Measurements from ENCODE around the gene HLA-F.

Gene HLA-F

GRCh38 chr6:29723262-29723665 is at the start of gene HLA-F:
TSS of gene HLA-F (plus strand) at chr6:29723434. CDS start at chr6:29723464, 30 bp downstream.
- DNase-seq = peak; percentile 83

DNA sequence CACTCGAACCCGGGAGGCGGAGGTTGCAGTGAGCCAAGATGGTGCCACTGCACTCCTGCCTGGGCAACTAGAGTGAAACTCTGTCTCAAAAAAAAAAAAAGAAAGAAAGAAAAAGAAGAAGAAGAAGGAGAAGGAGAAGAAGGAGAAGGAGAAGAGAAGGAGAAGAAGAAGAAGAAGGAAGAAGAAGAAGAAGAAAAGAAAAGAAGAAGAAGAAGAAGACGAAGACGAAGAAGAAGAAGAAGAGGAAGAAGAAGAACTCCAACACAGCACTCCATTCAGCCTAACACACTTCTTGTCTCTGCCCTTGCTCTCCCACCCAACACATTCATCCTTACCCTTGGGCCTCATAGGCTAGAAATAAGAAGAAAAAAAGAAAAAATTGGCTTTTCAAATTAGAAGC is 49.2 kb upstream of the HLA-F start:
- DNase-seq = no peak

DNA sequence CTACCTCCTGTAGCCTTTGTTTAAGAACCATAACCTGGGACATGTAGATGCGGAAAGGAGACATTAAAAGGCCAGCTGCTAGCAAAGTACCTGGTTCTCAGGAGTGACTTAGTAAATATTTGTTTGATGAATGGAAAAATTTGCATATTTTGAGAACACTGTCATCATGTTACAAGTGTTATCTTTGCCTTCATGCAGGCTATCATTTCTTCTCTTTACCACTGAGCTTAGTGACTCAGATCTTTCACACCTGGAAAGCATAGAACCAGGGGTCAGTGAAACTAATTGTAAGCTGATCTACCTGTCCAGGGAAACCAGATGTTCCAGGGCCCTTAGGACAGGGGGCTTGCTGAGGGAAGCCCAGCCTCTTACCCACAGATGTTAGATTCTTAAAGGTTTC is 47.7 kb upstream of the HLA-F start:
- no peak for DNase-seq

GRCh38 chr6:29676981-29677601 is 46.1 kb upstream of the HLA-F start:
- DNase-seq = no peak

GRCh38 chr6:29678114-29678513 is 45.1 kb upstream of the HLA-F start:
- no peak for DNase-seq

GRCh38 chr6:29679962-29680361 is 43.3 kb upstream of the HLA-F start:
- no peak for DNase-seq

- DNase-seq = no peak
Measured at GRCh38 chr6:29680416-29680815, 42.8 kb upstream of the HLA-F start.

DNA sequence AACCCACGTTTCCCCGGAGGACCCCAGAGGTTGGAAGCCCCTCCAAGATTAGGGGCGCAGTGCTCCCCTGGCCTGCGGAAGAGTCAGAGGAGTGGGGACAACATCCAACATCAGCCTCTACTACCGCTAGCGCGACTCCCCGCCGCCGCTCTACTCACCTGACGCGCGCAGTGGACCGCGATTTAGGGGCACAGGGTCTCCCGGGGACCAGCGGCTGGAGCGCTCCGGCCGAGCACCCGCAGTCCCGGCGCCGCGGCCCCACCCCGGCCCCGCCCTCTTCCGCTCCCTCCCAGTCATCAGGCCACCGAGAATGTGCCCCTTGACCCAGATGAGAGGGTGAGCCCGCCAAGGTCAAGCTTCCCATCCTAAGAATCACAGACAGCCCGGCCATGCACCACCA is 42.3 kb upstream of the HLA-F start, which contains the start of gene ZFP57:
ZFP57 (minus strand) TSS at position 249 of the 400 bp plus-strand sequence. CDS start 4,149 bp downstream, outside the sequence.
- no peak for DNase-seq

- no peak for DNase-seq
Measured at GRCh38 chr6:29681811-29682210, 41.4 kb upstream of the HLA-F start.

GRCh38 chr6:29685718-29686326 is 37.4 kb upstream of the HLA-F start:
- no peak for DNase-seq

DNA sequence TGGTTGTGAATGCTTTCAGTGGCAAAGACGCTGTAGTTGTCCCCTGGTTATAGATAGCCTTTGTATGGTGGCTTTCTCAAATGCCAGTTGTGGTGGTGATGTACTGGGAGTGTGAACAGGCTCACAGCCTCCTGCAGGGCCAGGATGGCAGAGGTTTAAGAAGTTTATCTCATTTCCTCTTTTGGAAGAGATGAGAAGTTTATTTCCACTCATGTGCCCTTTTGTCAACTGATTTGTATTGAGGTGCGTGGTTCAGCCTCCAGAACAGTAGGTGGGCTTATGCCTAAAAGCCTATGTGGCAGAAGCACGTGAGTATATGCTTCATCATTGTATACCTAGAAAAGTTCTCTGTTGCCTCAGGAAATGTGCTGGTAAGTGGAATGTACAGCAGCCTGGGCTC is 28.6 kb upstream of the HLA-F start:
- no peak for DNase-seq

DNA sequence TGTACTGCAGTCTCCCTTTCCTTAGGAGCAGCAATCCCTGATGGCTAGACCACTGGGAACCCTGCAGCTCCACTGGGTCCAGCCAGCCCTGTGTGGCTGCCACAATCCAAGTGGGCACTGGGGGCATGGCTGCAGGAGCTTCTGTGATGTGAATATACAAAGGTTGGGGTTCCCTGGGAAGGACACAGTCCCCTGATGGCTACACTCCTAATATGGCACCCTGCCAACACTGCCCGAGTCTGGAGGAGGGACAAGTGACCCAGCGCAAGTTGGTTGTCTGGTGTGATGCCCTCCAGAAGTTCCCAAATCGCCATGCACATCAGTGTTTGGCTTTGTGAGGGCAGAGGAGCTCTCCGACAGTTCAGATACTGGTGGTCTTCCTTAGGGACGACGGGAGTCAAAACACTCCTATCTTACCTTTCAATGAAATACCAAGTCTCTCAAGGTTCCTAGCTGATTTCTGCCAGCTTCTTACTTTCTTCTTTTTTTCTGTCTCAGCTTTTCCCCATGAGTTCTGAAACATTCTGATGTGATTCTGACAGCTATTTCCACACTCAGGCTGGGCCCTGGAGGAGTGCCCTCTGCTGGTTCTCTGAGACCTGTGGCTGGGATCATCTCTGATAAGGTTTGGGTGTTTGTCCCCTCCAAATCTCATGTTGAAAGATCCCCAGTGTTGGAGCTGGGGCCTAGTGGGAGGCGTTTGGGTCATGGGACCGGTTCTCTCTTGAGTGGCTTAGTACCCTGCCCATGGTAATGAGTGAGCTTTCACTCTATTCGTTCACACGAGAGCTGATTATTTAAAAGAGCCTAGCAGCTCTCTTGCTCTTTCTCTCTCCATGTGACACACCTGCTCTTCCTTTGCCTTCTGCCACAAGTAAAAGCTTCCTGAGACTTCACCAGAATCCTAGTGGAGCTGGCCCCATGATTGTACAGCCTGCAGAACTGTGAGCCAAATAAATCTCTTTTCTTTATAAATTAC is 26.8 kb upstream of the HLA-F start:
- DNase-seq = no peak

GRCh38 chr6:29702519-29703103 is 20.6 kb upstream of the HLA-F start:
- DNase-seq = peak; percentile 82

- DNase-seq = peak; percentile 34
Measured at GRCh38 chr6:29705389-29706231, 17.6 kb upstream of the HLA-F start.

DNA sequence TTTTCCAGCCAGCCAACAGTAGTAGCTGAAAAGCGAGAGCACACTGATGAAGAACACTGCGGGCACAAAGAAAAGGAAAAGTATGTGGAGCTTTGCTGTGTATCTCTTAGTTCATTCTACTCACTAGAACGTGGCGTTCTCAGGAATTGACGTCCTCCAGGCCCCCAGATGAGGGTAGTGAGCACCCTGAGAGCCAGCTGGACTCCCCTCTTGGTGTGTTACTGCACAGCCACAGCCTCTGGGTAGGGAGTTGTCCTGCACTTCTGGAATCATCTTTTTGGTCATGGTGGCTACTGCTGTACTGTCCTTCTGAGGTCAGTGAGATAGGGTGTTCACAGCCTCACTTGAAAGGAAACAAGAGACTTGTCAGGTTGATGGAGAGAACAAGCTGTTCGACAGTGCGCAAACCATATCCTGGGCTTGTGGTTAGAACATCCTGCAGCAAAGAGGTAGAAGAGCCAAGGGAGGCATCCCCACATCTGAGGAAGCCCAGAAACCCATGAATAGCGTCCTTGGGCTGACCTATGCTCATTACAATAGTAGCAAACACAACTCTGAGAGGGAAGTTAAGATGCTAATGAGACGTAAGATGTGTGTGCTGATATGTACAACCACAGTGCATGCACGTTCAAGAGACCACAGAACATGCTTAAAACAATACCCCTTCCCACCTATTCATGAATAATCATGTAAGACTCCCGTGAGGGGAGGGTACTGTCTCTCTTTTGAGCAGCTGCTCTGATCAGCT is 14.6 kb upstream of the HLA-F start:
- DNase-seq = peak; percentile 76

GRCh38 chr6:29709188-29709587 is 14.0 kb upstream of the HLA-F start:
- DNase-seq = peak; percentile 19

DNA sequence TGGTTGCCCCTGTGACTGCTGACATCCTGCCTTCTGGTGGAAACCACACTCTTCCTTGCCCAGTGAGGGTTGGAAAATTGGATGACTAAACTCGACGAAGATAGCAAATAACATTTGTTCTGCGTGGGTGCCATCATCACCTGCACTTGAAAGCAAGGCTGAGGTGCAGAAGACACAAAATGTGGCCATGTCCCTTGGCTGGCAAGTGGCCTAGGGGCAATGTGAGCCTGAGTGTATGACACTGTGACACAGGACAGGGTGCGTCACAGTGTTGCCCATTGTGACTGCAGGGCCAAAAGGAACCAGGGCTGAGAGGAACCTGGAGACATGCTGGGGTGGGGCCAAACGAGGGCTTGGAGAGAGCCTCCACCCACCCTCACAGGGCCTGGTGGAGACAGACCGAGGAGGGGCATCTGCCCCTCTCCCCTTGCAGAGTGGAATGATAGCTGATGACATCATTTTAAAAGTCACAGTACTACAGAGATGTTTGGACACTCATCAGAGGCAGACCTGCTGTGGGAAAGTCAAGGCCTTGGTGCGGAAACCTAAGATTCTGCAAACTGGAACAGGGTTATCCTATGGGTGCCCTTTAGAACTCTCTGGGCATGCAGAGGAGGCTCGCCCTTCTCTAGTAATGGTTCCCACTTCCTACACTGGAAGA is 12.8 kb upstream of the HLA-F start:
- no peak for DNase-seq

DNA sequence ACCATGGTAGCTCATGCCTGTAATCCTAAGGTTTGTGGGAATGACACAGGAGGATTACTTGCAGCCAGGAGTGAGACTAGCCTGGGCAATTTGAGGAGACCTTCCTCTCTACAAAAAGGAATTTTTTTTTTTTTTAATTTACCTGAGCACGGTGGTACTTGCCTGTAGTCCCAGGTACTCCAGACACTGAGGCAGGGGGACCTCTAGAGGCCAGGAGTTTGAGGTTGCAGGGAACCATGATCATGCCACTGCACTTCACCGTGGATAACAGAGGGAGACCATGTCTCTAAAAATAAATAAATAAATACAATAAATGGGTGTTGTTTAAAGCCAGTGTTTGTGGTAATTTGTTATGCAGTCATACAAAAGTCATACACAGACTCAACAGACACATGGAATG is 2.4 kb upstream of the HLA-F start:
- DNase-seq = peak; percentile 65

- peak; percentile 85 for DNase-seq
Measured at GRCh38 chr6:29723666-29724588, 693 bp downstream of the HLA-F start.

Measured in CD4-positive, alpha-beta T cell treated with Interleukin-6 for 4 hours (primary cell).